Ishikawa (cell line): ENCODE data around the gene LMO3.

Experiments used
- CEBPB ChIP-seq: IDR thresholded peaks from 2 replicates; pipeline ENCODE4 v1.6.1; 2012
- EGR1 ChIP-seq: IDR thresholded peaks from 2 replicates; pipeline ENCODE4 v1.6.1; 2012
- EP300 ChIP-seq: IDR thresholded peaks from 2 replicates; pipeline ENCODE4 v1.6.1; 2012; ENCODE audit warnings: borderline replicate concordance
- MAX ChIP-seq: IDR thresholded peaks from 2 replicates; pipeline ENCODE4 v1.6.1; 2012
- RAD21 ChIP-seq: IDR thresholded peaks from 2 replicates; pipeline ENCODE4 v1.6.1; 2012; ENCODE audit warnings: low read depth
- REST ChIP-seq: IDR thresholded peaks from 2 replicates; pipeline ENCODE4 v1.6.1; 2012; ENCODE audit warnings: low read depth, mild to moderate bottlenecking
- TAF1 ChIP-seq: IDR thresholded peaks from 2 replicates; pipeline ENCODE4 v1.6.1; 2012; ENCODE audit warnings: low read depth, mild to moderate bottlenecking
- TCF12 ChIP-seq: IDR thresholded peaks from 2 replicates; pipeline ENCODE4 v1.6.1; 2012; ENCODE audit warnings: low read depth
- TEAD4 ChIP-seq: IDR thresholded peaks from 2 replicates; pipeline ENCODE4 v1.6.1; 2012
- USF1 ChIP-seq: IDR thresholded peaks from 2 replicates; pipeline ENCODE4 v1.6.1; 2012
- YY1 ChIP-seq: IDR thresholded peaks from 2 replicates; pipeline ENCODE4 v1.6.1; 2012; ENCODE audit warnings: low read depth

GRCh38 chr12:16603916-16604575, 1.9 kb downstream of the LMO3 start:
- TF ChIP-seq TEAD4 (no peak), TAF1 (no peak), EGR1 (no peak), REST (no peak), EP300 (no peak), USF1 (no peak), TCF12 (no peak), MAX (no peak), RAD21 (no peak), YY1 (no peak), CEBPB (no peak)
